ENCODE data around the gene PAPPA2. TPM values are rescaled to one million over a fixed set of nuclear protein-coding genes. Genes with fewer than 3 reads are reported as not detected.

Gene PAPPA2
- total RNA-seq, 3 donors from 2014 or later (not counting 1 experiment from before 2014, with no cell fraction given), result 0.48 TPM; not detected in 2

DNA sequence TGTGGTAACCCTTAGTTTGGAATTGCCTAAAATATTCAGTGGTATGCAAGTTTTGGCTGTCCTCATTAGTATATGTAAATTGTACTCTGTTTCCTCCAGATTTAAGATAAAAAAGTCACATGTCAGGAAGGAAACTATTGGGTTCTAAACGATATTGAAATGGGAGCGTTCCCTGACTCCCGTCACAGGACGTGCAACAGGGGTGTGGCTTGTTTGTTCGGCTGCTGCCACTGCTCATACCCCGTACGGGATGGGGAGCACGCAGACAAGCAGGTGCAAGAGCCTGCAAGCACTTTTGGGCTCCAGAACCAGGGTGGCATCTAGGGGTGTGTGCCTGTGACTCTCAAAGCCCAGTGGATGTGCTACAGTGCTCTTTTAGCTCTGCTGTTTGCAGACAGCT lies 6.2 kb upstream of the PAPPA2 start:
- Mint-ChIP-seq H3K27me3 (ENCODE audit: low read depth in 2 of 2) (no peaks in the 10 kb centered on the region), H3K4me3 (no peak overlapping the region), H3K4me1 (no peaks in the 10 kb centered on the region), H3K36me3 (no peaks in the 10 kb centered on the region), H3K27ac (no peak overlapping the region), H3K9me3 (peaks cover 5 to 9% of the 10 kb centered on the region in 2 donors)
- intact Hi-C loops (cut with micrococcal nuclease), result no loop called here
- no peak overlapping the region for H3K4me3 ChIP-seq (ENCODE audit: low read length)
- H3K9me3 ChIP-seq (ENCODE audit: control insufficient read depth, insufficient read depth, low read length), result no peaks in the 10 kb centered on the region
- H3K27me3 ChIP-seq (ENCODE audit: control insufficient read depth, insufficient read depth, low read length), result no peaks in the 10 kb centered on the region
- ATAC-seq, result no peak
- WGBS (ENCODE audit: insufficient coverage), result 72% methylated on average over 8 of the region's 8 CpGs
- no peak for DNase-seq
- H3K36me3 ChIP-seq (ENCODE audit: control insufficient read depth, insufficient read depth, low read length), result no peaks in the 10 kb centered on the region
- H3K4me1 ChIP-seq (ENCODE audit: control insufficient read depth, insufficient read depth, low read length), result no peaks in the 10 kb centered on the region
- TF ChIP-seq, protein P1, sequence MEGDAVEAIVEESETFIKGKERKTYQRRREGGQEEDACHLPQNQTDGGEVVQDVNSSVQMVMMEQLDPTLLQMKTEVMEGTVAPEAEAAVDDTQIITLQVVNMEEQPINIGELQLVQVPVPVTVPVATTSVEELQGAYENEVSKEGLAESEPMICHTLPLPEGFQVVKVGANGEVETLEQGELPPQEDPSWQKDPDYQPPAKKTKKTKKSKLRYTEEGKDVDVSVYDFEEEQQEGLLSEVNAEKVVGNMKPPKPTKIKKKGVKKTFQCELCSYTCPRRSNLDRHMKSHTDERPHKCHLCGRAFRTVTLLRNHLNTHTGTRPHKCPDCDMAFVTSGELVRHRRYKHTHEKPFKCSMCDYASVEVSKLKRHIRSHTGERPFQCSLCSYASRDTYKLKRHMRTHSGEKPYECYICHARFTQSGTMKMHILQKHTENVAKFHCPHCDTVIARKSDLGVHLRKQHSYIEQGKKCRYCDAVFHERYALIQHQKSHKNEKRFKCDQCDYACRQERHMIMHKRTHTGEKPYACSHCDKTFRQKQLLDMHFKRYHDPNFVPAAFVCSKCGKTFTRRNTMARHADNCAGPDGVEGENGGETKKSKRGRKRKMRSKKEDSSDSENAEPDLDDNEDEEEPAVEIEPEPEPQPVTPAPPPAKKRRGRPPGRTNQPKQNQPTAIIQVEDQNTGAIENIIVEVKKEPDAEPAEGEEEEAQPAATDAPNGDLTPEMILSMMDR (IDR thresholded peaks at IDR 0.05), result no peak
- H3K27ac ChIP-seq (ENCODE audit: low read length), result no peak overlapping the region

DNA sequence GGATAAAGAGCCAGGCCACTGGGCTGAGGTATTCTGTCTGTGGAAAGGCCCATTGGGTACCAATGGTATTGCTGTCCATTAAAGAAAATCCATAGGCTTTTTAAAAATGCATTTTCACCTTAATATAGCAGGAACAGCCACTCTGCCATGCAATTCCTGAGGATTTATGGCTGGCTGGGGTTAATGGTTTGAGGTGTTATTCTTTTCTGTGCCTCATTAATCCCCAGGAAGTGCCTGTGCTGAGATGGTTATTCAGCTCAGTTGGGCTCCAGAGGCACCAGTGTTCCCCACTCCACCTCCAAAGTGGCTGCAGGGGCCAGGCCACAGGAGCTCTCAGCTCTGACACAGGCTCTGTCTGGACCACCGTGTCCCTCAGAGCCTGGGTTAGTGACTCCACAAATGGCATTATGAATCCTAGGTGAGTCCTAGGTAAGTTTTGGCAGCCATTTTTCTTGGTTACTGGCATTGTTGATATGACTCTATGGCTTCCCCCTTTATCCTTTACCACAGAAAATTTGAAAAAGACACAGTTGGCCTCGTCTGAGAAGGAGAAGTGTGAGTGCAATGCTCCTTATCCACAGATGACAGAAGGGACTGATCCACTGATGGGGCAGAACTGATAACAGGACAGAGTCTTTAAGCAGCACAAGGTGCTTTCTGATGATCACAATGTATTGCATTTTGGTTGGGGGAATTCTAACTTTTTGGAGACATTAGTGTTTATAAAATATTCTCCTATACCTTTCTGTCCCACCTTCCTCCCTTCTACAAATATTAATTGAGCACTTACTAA lies 2.2 kb upstream of the PAPPA2 start:
- Mint-ChIP-seq H3K27me3 (ENCODE audit: low read depth in 2 of 2) (no peaks in the 10 kb centered on the region), H3K36me3 (no peaks in the 10 kb centered on the region), H3K4me3 (no peak overlapping the region), H3K27ac (no peak overlapping the region), H3K9me3 (peaks cover 2 to 4% of the 10 kb centered on the region in 2 donors), H3K4me1 (no peaks in the 10 kb centered on the region)
- ATAC-seq (no peak), DNase-seq (no peak)
- TF ChIP-seq, protein P1 (IDR thresholded peaks at IDR 0.05), result no peak
- H3K27ac ChIP-seq (ENCODE audit: low read length), result no peak overlapping the region
- no peaks in the 10 kb centered on the region for H3K27me3 ChIP-seq (ENCODE audit: control insufficient read depth, insufficient read depth, low read length)
- no peaks in the 10 kb centered on the region for H3K36me3 ChIP-seq (ENCODE audit: control insufficient read depth, insufficient read depth, low read length)
- WGBS (ENCODE audit: insufficient coverage), result 42% methylated on average over 2 of the region's 2 CpGs
- no peaks in the 10 kb centered on the region for H3K4me1 ChIP-seq (ENCODE audit: control insufficient read depth, insufficient read depth, low read length)
- intact Hi-C loops (cut with micrococcal nuclease), result no loop called here
- no peaks in the 10 kb centered on the region for H3K9me3 ChIP-seq (ENCODE audit: control insufficient read depth, insufficient read depth, low read length)
- no peak overlapping the region for H3K4me3 ChIP-seq (ENCODE audit: low read length)

DNA sequence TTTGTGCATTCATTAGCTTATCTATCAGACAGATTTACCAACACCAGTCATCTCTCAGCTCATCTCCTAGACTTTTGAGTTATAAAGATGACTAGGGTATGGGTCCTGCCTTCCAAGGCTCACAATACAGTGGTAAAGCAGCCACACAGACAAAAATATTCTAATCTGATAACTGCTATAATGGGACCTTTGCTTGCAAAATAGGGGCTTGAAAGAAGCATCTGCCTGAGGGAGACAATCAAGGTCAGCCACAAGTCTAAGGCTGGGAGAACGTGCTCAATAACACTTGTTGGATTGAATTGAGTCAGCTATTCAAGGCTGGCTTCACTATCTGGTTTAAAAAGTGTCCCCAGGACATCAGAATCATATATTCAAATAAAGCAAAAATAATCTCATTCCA lies 1.4 kb upstream of the PAPPA2 start:
- Histone ChIP-seq H3K4me3 (ENCODE audit: low read length) (no peak overlapping the region), H3K27me3 (ENCODE audit: control insufficient read depth, insufficient read depth, low read length) (no peaks in the 10 kb centered on the region), H3K4me1 (ENCODE audit: control insufficient read depth, insufficient read depth, low read length) (no peaks in the 10 kb centered on the region), H3K27ac (ENCODE audit: low read length) (no peak overlapping the region), H3K9me3 (ENCODE audit: control insufficient read depth, insufficient read depth, low read length) (no peaks in the 10 kb centered on the region), H3K36me3 (ENCODE audit: control insufficient read depth, insufficient read depth, low read length) (no peaks in the 10 kb centered on the region)
- Mint-ChIP-seq H3K4me3 (no peak overlapping the region), H3K9me3 (peaks cover 2% of the 10 kb centered on the region in 2 donors), H3K4me1 (no peaks in the 10 kb centered on the region), H3K36me3 (no peaks in the 10 kb centered on the region), H3K27ac (no peak overlapping the region), H3K27me3 (ENCODE audit: low read depth in 2 of 2) (no peaks in the 10 kb centered on the region)
- DNase-seq (no peak), ATAC-seq (no peak)
- TF ChIP-seq, protein P1 (IDR thresholded peaks at IDR 0.05), result no peak
- intact Hi-C loops (cut with micrococcal nuclease), result no loop called here
- 62% methylated on average over 1 of the region's 1 CpG for WGBS (ENCODE audit: insufficient coverage)

DNA sequence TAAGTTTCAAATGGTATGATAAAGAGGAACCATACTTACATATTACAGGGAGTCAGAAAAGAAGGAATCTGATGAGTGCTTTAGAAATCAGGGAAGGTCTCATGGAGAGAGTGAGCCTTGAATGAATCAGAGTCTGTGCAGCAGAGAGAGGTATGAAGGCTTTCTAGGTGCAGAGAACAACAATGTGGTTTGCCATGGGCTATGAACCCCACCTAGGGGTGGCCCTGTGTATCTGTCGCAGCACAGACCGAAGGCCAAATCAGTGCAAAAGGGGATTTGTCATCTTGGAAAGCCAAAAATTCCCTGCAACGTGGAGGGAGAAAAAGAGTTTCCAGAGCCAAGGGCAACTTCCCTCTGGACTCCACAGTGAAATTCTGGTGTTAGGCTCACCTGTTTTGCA lies 3.5 kb downstream of the PAPPA2 start:
- Mint-ChIP-seq H3K4me1 (no peaks in the 10 kb centered on the region), H3K4me3 (no peak overlapping the region), H3K27me3 (ENCODE audit: low read depth in 2 of 2) (no peaks in the 10 kb centered on the region), H3K27ac (no peak overlapping the region), H3K9me3 (no peaks in the 10 kb centered on the region), H3K36me3 (no peaks in the 10 kb centered on the region)
- WGBS (ENCODE audit: insufficient coverage), result 39% methylated on average over 3 of the region's 3 CpGs
- ATAC-seq, result no peak
- H3K27ac ChIP-seq (ENCODE audit: low read length), result no peak overlapping the region
- H3K4me3 ChIP-seq (ENCODE audit: low read length), result no peak overlapping the region
- intact Hi-C loops (cut with micrococcal nuclease), result no loop called here
- peak in 1 of 2 donors; percentile 2 for DNase-seq
- no peaks in the 10 kb centered on the region for H3K27me3 ChIP-seq (ENCODE audit: control insufficient read depth, insufficient read depth, low read length)
- TF ChIP-seq, protein P1 (IDR thresholded peaks at IDR 0.05), result no peak
- no peaks in the 10 kb centered on the region for H3K4me1 ChIP-seq (ENCODE audit: control insufficient read depth, insufficient read depth, low read length)
- H3K36me3 ChIP-seq (ENCODE audit: control insufficient read depth, insufficient read depth, low read length), result no peaks in the 10 kb centered on the region
- no peaks in the 10 kb centered on the region for H3K9me3 ChIP-seq (ENCODE audit: control insufficient read depth, insufficient read depth, low read length)

Measured in natural killer cell (primary cell).